ENCODE results near the gene EXOC4.

EXOC4 gene

GRCh38 chr7:133871757-133872156 is 618.9 kb downstream of the EXOC4 start:
- H3F3A ChIP-seq (ENCODE audit: low read depth) = no peaks in the 10 kb centered on the region
- H3K36me3 ChIP-seq (ENCODE audit: insufficient read depth, low read length) = no peaks in the 10 kb centered on the region
- no peak overlapping the region for H3K4me2 ChIP-seq (ENCODE audit: low read depth, low read length, poor library complexity, severe bottlenecking)
- H3K9me2 ChIP-seq (replicated peaks; ENCODE audit: low read depth, low read length) = no peaks in the 10 kb centered on the region
- TF ChIP-seq EZH2phosphoT487 (IDR thresholded peaks at IDR 0.05; ENCODE audit: borderline replicate concordance) (no peak), CTCF (conservative IDR thresholded peaks at IDR 0.05; ENCODE audit: low read length) (no peak)
- H2AFZ ChIP-seq (ENCODE audit: low read length) = no peak overlapping the region
- H3K79me2 ChIP-seq (ENCODE audit: insufficient read depth, low read length) = no peaks in the 10 kb centered on the region
- H3K27me3 ChIP-seq (ENCODE audit: insufficient read depth, low read length, poor library complexity, severe bottlenecking) = no peaks in the 10 kb centered on the region
- H3K4me1 ChIP-seq (ENCODE audit: insufficient read depth, low read length, poor library complexity, severe bottlenecking) = peaks cover 33% of the 10 kb centered on the region
- H3K4me3 ChIP-seq (ENCODE audit: low read length, poor library complexity, severe bottlenecking) = no peak overlapping the region
- H3K9me3 ChIP-seq (ENCODE audit: insufficient read depth, low read depth, low read length) = no peaks in the 10 kb centered on the region
- no peak overlapping the region for H3K9ac ChIP-seq (ENCODE audit: low read depth, low read length, poor library complexity, severe bottlenecking)
- no peaks in the 10 kb centered on the region for H4K20me1 ChIP-seq (ENCODE audit: insufficient read depth, low read length, poor library complexity, severe bottlenecking)

GRCh38 chr7:133873187-133873586 is 620.3 kb downstream of the EXOC4 start:
- no peak for TF ChIP-seq CTCF (conservative IDR thresholded peaks at IDR 0.05; ENCODE audit: low read length)
- no peak for TF ChIP-seq EZH2phosphoT487 (IDR thresholded peaks at IDR 0.05; ENCODE audit: borderline replicate concordance)

GRCh38 chr7:133873631-133874030 is 620.8 kb downstream of the EXOC4 start:
- Histone ChIP-seq H3F3A (ENCODE audit: low read depth) (no peaks in the 10 kb centered on the region), H3K9ac (ENCODE audit: low read depth, low read length, poor library complexity, severe bottlenecking) (no peak overlapping the region)
- TF ChIP-seq CTCF (conservative IDR thresholded peaks at IDR 0.05; ENCODE audit: low read length) (no peak), EZH2phosphoT487 (IDR thresholded peaks at IDR 0.05; ENCODE audit: borderline replicate concordance) (no peak)

More at GRCh38 chr7:133873187-133873586, 620.3 kb downstream of the EXOC4 start:
- Histone ChIP-seq H3K4me3 (ENCODE audit: low read length, poor library complexity, severe bottlenecking) (no peak overlapping the region), H4K20me1 (ENCODE audit: insufficient read depth, low read length, poor library complexity, severe bottlenecking) (no peaks in the 10 kb centered on the region), H2AFZ (ENCODE audit: low read length) (no peak overlapping the region), H3K36me3 (ENCODE audit: insufficient read depth, low read length) (no peaks in the 10 kb centered on the region), H3K27me3 (ENCODE audit: insufficient read depth, low read length, poor library complexity, severe bottlenecking) (no peaks in the 10 kb centered on the region), H3K9me2 (replicated peaks; ENCODE audit: low read depth, low read length) (no peaks in the 10 kb centered on the region), H3K4me2 (ENCODE audit: low read depth, low read length, poor library complexity, severe bottlenecking) (no peak overlapping the region), H3K4me1 (ENCODE audit: insufficient read depth, low read length, poor library complexity, severe bottlenecking) (peaks cover 37% of the 10 kb centered on the region), H3K9me3 (ENCODE audit: insufficient read depth, low read depth, low read length) (no peaks in the 10 kb centered on the region), H3K79me2 (ENCODE audit: insufficient read depth, low read length) (no peaks in the 10 kb centered on the region), H3F3A (ENCODE audit: low read depth) (no peaks in the 10 kb centered on the region), H3K9ac (ENCODE audit: low read depth, low read length, poor library complexity, severe bottlenecking) (no peak overlapping the region)

More at GRCh38 chr7:133873631-133874030, 620.8 kb downstream of the EXOC4 start:
- Histone ChIP-seq H3K9me3 (ENCODE audit: insufficient read depth, low read depth, low read length) (no peaks in the 10 kb centered on the region), H3K27me3 (ENCODE audit: insufficient read depth, low read length, poor library complexity, severe bottlenecking) (no peaks in the 10 kb centered on the region), H3K4me3 (ENCODE audit: low read length, poor library complexity, severe bottlenecking) (no peak overlapping the region), H3K36me3 (ENCODE audit: insufficient read depth, low read length) (no peaks in the 10 kb centered on the region), H3K4me1 (ENCODE audit: insufficient read depth, low read length, poor library complexity, severe bottlenecking) (peaks cover 41% of the 10 kb centered on the region), H2AFZ (ENCODE audit: low read length) (no peak overlapping the region), H4K20me1 (ENCODE audit: insufficient read depth, low read length, poor library complexity, severe bottlenecking) (no peaks in the 10 kb centered on the region), H3K9me2 (replicated peaks; ENCODE audit: low read depth, low read length) (no peaks in the 10 kb centered on the region), H3K79me2 (ENCODE audit: insufficient read depth, low read length) (no peaks in the 10 kb centered on the region), H3K4me2 (ENCODE audit: low read depth, low read length, poor library complexity, severe bottlenecking) (no peak overlapping the region)
